ENCODE results near the gene TRRAP. TPM values are rescaled to one million over a fixed set of nuclear protein-coding genes. Genes with fewer than 3 reads are reported as not detected.

The TRRAP gene
- total and polyA plus RNA-seq, 2 of the 8 experiments (the other 6 are each of a cell fraction or from before 2014, with no cell fraction given): 21.7 to 48.6 TPM

- no peak overlapping the region for H3K56ac ChIP-seq (replicated peaks; ENCODE audit: insufficient read length, low read depth, low read length)
- H3K4me3 ChIP-seq (ENCODE audit: extremely low read depth in 1 of 4, insufficient read depth in 2 of 4, low read depth in 3 of 4, low read length in 4 of 4): no peak overlapping the region
- no peak overlapping the region for H3K4ac ChIP-seq (replicated peaks; ENCODE audit: insufficient read length, low read depth, low read length)
- no peak overlapping the region for H4K5ac ChIP-seq (ENCODE audit: insufficient read length, low read depth, low read length)
- no peak overlapping the region for H3K4me2 ChIP-seq (ENCODE audit: insufficient read depth in 1 of 2, low read depth in 2 of 2, low read length in 2 of 2)
- H4K8ac ChIP-seq (ENCODE audit: extremely low read depth, insufficient read depth, low read length): no peak overlapping the region
- no peak overlapping the region for H2BK120ac ChIP-seq (replicated peaks; ENCODE audit: low read depth, low read length)
- no peak for FAIRE-seq
- no peaks in the 10 kb centered on the region for H3K23me2 ChIP-seq (ENCODE audit: low read depth, low read length)
- no peak overlapping the region for H3K9ac ChIP-seq (replicated peaks in 1 of 4; ENCODE audit: extremely low read depth in 1 of 4, low read depth in 3 of 4, low read length in 3 of 4)
- no peak for TF ChIP-seq YY1 (IDR thresholded peaks at IDR 0.05; ENCODE audit: low read depth, low read length)
- no peak for TF ChIP-seq RNF2 (IDR thresholded peaks at IDR 0.05; ENCODE audit: borderline replicate concordance, low read depth, low read length, missing control alignments, poor library complexity, severe bottlenecking)
- TF ChIP-seq RBBP5 (IDR thresholded peaks at IDR 0.05; ENCODE audit: borderline replicate concordance, low read depth, low read length): no peak
- no peak for TF ChIP-seq CHD1 (IDR thresholded peaks at IDR 0.05; ENCODE audit: low read depth, low read length)
- TF ChIP-seq KDM4A (IDR thresholded peaks at IDR 0.05; ENCODE audit: low read depth, low read length, severe bottlenecking): no peak
- no peak for TF ChIP-seq TCF12 (IDR thresholded peaks at IDR 0.05; ENCODE audit: low read depth, low read length)
- no peak for TF ChIP-seq CEBPB (IDR thresholded peaks at IDR 0.05; ENCODE audit: low read depth, low read length)
- no peak for TF ChIP-seq RAD21 (IDR thresholded peaks at IDR 0.05 in 1 of 2, conservative IDR thresholded peaks at IDR 0.05 in 1 of 2; ENCODE audit: low read depth in 2 of 2, low read length in 2 of 2)
- H3K79me2 ChIP-seq (ENCODE audit: control insufficient read depth in 1 of 2, insufficient read depth in 2 of 2, low read length in 2 of 2): no peaks in the 10 kb centered on the region
- no peak overlapping the region for H3K23ac ChIP-seq (ENCODE audit: insufficient read length)
- ChIA-PET POLR2A (ENCODE audit: partially characterized antibody) (no interaction called here), CTCF (ENCODE audit: partially characterized antibody) (interaction anchor here (0.9 kb wide), 1 partner anchor 42 kb away, joined by 3 read pairs; no protein-coding TSS in a partner anchor)
- H3K4me1 ChIP-seq (replicated peaks in 1 of 4; ENCODE audit: control insufficient read depth in 3 of 4, insufficient read depth in 4 of 4, low read length in 3 of 4): no peaks in the 10 kb centered on the region
- H2AK5ac ChIP-seq (ENCODE audit: low read depth, low read length): no peak overlapping the region
- no peak overlapping the region for H3K18ac ChIP-seq (ENCODE audit: extremely low read depth, low read length)
- H3K27ac ChIP-seq (ENCODE audit: low read depth, low read length): no peak overlapping the region
- H4K91ac ChIP-seq (replicated peaks; ENCODE audit: insufficient read length, low read length): no peak overlapping the region
- 89% methylated on average over 21 of the region's 23 CpGs; no CpG with 5 or more reads in 1 of the 2 experiments for WGBS, 2 experiments (ENCODE audit: extremely low coverage in 1 of 2, insufficient coverage in 1 of 2, insufficient read length in 1 of 2, insufficient replicate concordance in 2 of 2, low coverage in 1 of 2, low lambda C conversion rate in 2 of 2, missing lambda C conversion rate in 1 of 2)
- no peak overlapping the region for H2AFZ ChIP-seq (ENCODE audit: low read length)
- no peaks in the 10 kb centered on the region for H3K27me3 ChIP-seq (replicated peaks in 1 of 4; ENCODE audit: control insufficient read depth in 3 of 4, extremely low read depth in 1 of 4, insufficient read depth in 3 of 4, low read length in 3 of 4)
- H2BK20ac ChIP-seq (ENCODE audit: low read length): no peak overlapping the region
- no peak for DNase-seq (ENCODE audit: low read depth in 1 of 2, low spot score in 2 of 2)
- H2BK12ac ChIP-seq (ENCODE audit: low read depth, low read length): no peak overlapping the region
- H4K20me1 ChIP-seq (replicated peaks in 1 of 2; ENCODE audit: control insufficient read depth in 1 of 2, insufficient read depth in 2 of 2, low read length in 2 of 2): peaks cover 3% of the 10 kb centered on the region in 2 experiments
- no peak overlapping the region for H3K14ac ChIP-seq (ENCODE audit: insufficient read length)
- H2BK15ac ChIP-seq (ENCODE audit: low read length): no peak overlapping the region
- 0 out of 4 replicates have a peak, but pooled peaks cover 0 to 4% of the 10 kb centered on the region in 2 experiments for H3K9me3 ChIP-seq (ENCODE audit: insufficient read depth in 2 of 2, low read depth in 1 of 2, low read length in 1 of 2)
- peaks cover 28 to 82% (median 74%) of the 10 kb centered on the region in 4 experiments for H3K36me3 ChIP-seq (ENCODE audit: control insufficient read depth in 2 of 4, insufficient read depth in 4 of 4, low read length in 3 of 4)
- H3K79me1 ChIP-seq (ENCODE audit: low read depth, low read length): no peaks in the 10 kb centered on the region
- H2BK5ac ChIP-seq (ENCODE audit: low read depth, low read length): no peak overlapping the region
Measured at GRCh38 chr7:98981701-98982100, 103.4 kb downstream of the TRRAP start.

Data from H1 (cell line).